C4-2B (cell line): ENCODE measurements around the gene SCG2.

Experiments used
- ZFX ChIP-seq: fragments of 450-650 bp; IDR thresholded peaks from 2 replicates; pipeline ENCODE4 v1.6.1; 2017
- TF ChIP-seq, protein P1 (sequence below): fragments of 450-650 bp; conservative IDR thresholded peaks from 2 replicates; pipeline ENCODE4 v1.5.1; 2017; ENCODE audit warnings: mild to moderate bottlenecking

DNA sequence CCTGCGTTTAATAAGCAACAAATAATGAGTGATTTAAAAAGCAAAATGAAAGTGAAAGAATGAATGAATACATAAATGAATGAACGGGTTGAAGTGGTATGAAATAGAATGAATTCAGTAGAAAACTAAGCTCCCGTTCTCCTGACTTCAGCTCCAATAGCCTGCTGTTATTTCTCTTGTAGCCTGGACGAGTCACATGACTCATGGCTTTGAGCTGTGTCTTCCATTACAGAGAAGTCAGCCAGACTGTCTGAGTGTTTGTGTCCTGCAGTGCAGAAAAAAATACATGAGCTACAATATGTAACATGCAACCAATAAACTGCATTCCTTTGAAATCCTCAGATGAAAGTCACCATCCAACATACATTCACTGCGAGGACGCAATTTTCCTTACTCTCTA is 21.2 kb downstream of the SCG2 start:
- TF ChIP-seq, protein P1, sequence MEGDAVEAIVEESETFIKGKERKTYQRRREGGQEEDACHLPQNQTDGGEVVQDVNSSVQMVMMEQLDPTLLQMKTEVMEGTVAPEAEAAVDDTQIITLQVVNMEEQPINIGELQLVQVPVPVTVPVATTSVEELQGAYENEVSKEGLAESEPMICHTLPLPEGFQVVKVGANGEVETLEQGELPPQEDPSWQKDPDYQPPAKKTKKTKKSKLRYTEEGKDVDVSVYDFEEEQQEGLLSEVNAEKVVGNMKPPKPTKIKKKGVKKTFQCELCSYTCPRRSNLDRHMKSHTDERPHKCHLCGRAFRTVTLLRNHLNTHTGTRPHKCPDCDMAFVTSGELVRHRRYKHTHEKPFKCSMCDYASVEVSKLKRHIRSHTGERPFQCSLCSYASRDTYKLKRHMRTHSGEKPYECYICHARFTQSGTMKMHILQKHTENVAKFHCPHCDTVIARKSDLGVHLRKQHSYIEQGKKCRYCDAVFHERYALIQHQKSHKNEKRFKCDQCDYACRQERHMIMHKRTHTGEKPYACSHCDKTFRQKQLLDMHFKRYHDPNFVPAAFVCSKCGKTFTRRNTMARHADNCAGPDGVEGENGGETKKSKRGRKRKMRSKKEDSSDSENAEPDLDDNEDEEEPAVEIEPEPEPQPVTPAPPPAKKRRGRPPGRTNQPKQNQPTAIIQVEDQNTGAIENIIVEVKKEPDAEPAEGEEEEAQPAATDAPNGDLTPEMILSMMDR = no peak
- TF ChIP-seq ZFX = no peak
